Calu3 (cell line): ENCODE measurements around the gene UVRAG. TPM values are rescaled to one million over a fixed set of nuclear protein-coding genes. Genes with fewer than 3 reads are reported as not detected.

Experiments
- BruUV-seq: library from RNA; stranded (reverse); fragments of 400-500 nt; replicated peaks from 2 replicates; lab custom pipeline; 2021; lab: Mats Ljungman, UMichigan
- CTCF ChIA-PET: fragments of 300-600 bp; sonication (Branson Sonifier 250); formaldehyde crosslinking; loops from one replicate; lab custom pipeline; 2022; ENCODE audit warnings: antibody characterized with exemption; lab: Charles Lee
- DNase-seq: peaks from one replicate; pipeline ENCODE4 v3.0.0; 2022
- H3K27ac Mint-ChIP-seq: one replicate; pipeline ENCODE4 v1.8.0; 2022; ENCODE audit warnings: mixed read lengths; ENCODE audit not compliant: unreplicated experiment
- H3K27me3 Mint-ChIP-seq: one replicate; pipeline ENCODE4 v1.8.0; 2022; ENCODE audit warnings: mixed read lengths; ENCODE audit not compliant: unreplicated experiment
- H3K36me3 Mint-ChIP-seq: one replicate; pipeline ENCODE4 v1.8.0; 2022; ENCODE audit warnings: mild to moderate bottlenecking, moderate library complexity, mixed read lengths; ENCODE audit not compliant: insufficient read depth, unreplicated experiment
- H3K4me1 Mint-ChIP-seq: one replicate; pipeline ENCODE4 v1.8.0; 2022; ENCODE audit warnings: mild to moderate bottlenecking, low read depth, mixed read lengths; ENCODE audit not compliant: unreplicated experiment
- H3K4me3 Mint-ChIP-seq: one replicate; pipeline ENCODE4 v1.8.0; 2022; ENCODE audit warnings: mild to moderate bottlenecking, low read depth, moderate library complexity, mixed read lengths; ENCODE audit not compliant: unreplicated experiment
- H3K9me3 Mint-ChIP-seq: one replicate; pipeline ENCODE4 v1.8.0; 2022; ENCODE audit warnings: low read depth, mixed read lengths; ENCODE audit not compliant: unreplicated experiment
- intact Hi-C: fragments of 100-400 bp; cut with micrococcal nuclease; formaldehyde crosslinking; loops from one replicate; pipeline ENCODE4 v1.10.0; 2022; ENCODE audit not compliant: unreplicated experiment
- total RNA-seq: library from RNA; stranded (reverse); gene quantifications from 2 replicates; pipeline ENCODE4 v1.2.3, GENCODE V29; 2022
- TF ChIP-seq, protein P1 (sequence below): fragments of 200-600 bp; IDR thresholded peaks from one replicate; pipeline ENCODE4 v1.8.0; 2022; ENCODE audit warnings: antibody characterized with exemption; ENCODE audit not compliant: unreplicated experiment

UVRAG gene
- total RNA-seq, 1 experiment from 2014 or later = 18.5 TPM

DNA sequence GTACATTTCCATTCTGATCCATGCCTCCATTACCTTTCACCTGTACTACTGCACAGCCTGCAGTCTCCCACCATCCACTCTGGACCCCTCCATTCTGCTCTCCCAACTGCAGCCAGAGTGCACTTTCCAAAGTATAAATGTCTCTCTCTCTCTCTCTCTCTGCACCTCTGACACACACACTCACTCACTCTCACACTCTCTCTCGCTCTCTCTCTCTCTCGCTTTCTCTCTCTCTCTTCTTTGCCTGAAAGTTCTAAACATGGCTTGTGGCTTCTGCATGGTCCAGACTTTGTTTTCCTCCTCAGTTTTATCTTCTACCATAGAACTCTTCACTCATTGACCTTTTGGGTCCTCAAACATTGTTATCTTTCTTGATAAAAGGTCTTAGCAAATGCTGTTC, 314.7 kb downstream of the UVRAG start:
- H3K27ac Mint-ChIP-seq = no peak overlapping the region
- CTCF ChIA-PET = no interaction called here
- H3K4me1 Mint-ChIP-seq = peaks cover 8% of the 10 kb centered on the region
- TF ChIP-seq, protein P1, sequence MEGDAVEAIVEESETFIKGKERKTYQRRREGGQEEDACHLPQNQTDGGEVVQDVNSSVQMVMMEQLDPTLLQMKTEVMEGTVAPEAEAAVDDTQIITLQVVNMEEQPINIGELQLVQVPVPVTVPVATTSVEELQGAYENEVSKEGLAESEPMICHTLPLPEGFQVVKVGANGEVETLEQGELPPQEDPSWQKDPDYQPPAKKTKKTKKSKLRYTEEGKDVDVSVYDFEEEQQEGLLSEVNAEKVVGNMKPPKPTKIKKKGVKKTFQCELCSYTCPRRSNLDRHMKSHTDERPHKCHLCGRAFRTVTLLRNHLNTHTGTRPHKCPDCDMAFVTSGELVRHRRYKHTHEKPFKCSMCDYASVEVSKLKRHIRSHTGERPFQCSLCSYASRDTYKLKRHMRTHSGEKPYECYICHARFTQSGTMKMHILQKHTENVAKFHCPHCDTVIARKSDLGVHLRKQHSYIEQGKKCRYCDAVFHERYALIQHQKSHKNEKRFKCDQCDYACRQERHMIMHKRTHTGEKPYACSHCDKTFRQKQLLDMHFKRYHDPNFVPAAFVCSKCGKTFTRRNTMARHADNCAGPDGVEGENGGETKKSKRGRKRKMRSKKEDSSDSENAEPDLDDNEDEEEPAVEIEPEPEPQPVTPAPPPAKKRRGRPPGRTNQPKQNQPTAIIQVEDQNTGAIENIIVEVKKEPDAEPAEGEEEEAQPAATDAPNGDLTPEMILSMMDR = no peak
- no peak overlapping the region for H3K4me3 Mint-ChIP-seq
- intact Hi-C loops = no loop called here
- BruUV-seq = no TSS peak
- peaks cover 5% of the 10 kb centered on the region for H3K36me3 Mint-ChIP-seq
- no peak for DNase-seq
- H3K9me3 Mint-ChIP-seq = no peaks in the 10 kb centered on the region
- H3K27me3 Mint-ChIP-seq = no peaks in the 10 kb centered on the region

DNA sequence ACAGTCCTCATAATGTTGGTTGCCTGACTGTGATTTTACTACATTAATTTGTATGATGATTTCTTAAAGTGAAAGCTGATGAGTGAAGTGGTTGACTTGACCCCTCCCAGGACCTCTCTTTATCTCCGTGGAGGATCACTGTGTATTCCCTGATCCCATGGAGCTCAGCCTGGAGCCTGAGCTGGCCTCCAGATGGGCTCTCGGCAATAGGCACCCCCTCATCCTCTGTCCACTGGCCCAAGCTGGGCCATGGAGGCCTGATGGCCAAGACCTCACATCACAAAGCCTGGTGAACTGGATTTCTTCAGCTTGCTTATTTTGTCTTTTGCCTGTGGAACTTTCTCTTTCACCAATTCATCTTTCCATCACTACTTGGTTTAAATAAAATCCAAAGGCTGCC, 316.1 kb downstream of the UVRAG start:
- intact Hi-C loops = no loop called here
- CTCF ChIA-PET = interaction anchor here (0.5 kb wide), 1 partner anchor 202 kb away, joined by 5 read pairs; no protein-coding TSS in a partner anchor
- no peaks in the 10 kb centered on the region for H3K27me3 Mint-ChIP-seq
- H3K27ac Mint-ChIP-seq = no peak overlapping the region
- DNase-seq = no peak
- no peak overlapping the region for H3K4me3 Mint-ChIP-seq
- H3K9me3 Mint-ChIP-seq = no peaks in the 10 kb centered on the region
- H3K4me1 Mint-ChIP-seq = peaks cover 8% of the 10 kb centered on the region
- peaks cover 5% of the 10 kb centered on the region for H3K36me3 Mint-ChIP-seq
- TF ChIP-seq, protein P1 = no peak
- no TSS peak for BruUV-seq

DNA sequence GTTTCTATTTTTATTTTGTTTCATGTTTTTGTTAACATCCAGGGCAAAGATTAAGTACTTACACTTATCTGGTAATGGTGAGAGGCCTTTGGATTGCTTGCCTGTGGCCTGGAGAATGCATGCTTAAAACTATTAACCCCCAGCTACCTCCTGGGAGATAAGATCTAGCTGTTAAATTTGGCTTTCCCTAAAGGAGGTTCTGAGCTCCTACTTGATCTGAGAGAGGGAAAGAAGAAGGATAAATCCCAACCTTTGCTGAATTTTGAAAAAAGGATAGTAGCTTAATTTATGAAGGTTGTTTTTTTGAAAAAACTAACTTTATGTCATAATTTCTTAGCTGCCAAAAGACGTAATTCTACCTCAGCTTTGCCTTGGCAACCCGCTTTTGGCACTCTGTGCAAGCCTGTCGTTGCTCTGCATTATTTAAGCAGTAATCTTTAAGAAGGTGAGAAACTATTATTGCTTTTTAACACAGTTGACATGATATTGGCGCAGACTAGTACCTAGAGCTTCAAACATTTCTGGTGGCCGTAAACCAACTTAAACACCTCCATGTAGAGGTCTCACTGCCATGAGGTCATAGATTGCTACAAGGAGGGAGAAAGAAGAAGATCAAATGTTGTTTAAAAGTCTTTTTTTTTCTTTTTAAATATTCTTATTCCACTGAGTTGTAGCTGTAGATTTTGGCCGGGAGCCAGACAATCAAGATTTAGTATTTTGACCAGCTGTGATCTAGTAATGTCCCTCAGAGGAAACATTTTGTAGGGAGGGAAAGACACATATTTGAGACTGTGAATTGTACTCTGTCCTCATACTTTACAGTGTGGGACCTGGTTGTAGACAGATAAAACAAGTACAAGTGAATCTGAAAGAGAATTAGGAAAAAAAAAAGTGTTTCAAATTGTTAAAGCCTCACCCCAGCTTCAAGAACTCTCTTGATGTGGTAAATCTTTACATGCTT, 316.9 kb downstream of the UVRAG start:
- Mint-ChIP-seq H3K4me1 (peaks cover 2% of the 10 kb centered on the region), H3K27ac (no peak overlapping the region), H3K9me3 (no peaks in the 10 kb centered on the region), H3K27me3 (no peaks in the 10 kb centered on the region), H3K36me3 (peaks cover under 1% of the 10 kb centered on the region), H3K4me3 (no peak overlapping the region)
- no TSS peak for BruUV-seq
- TF ChIP-seq, protein P1 = no peak
- no peak for DNase-seq
- intact Hi-C loops = no loop called here
- CTCF ChIA-PET = interaction anchor here (0.5 kb wide), 1 partner anchor 203 kb away, joined by 5 read pairs; no protein-coding TSS in a partner anchor

DNA sequence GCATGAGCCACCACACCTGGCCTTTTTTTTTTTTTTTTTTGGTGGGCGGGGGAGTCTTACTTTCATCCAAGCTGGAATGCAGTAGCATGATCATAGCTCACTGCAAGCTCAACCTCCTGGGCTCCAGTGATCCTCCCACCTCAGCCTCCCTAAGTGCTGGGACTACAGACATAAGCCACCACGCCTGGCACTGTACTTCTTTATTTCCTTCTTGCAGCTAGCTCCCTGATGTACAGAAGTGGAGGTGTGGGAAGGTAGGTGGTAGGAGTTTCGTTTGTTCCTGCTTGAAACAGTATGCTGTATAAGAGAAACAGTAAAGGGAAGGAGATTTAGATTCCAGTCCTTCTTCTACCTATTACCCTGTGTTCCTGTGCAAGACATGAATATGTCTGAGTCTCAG, 319.2 kb downstream of the UVRAG start:
- H3K36me3 Mint-ChIP-seq = no peaks in the 10 kb centered on the region
- H3K4me1 Mint-ChIP-seq = no peaks in the 10 kb centered on the region
- H3K27me3 Mint-ChIP-seq = no peaks in the 10 kb centered on the region
- DNase-seq = no peak
- intact Hi-C loops = no loop called here
- no peak overlapping the region for H3K27ac Mint-ChIP-seq
- TF ChIP-seq, protein P1 = no peak
- no TSS peak for BruUV-seq
- no peak overlapping the region for H3K4me3 Mint-ChIP-seq
- no peaks in the 10 kb centered on the region for H3K9me3 Mint-ChIP-seq
- CTCF ChIA-PET = no interaction called here
